DND-41 (cell line): ENCODE measurements around the gene LCN2.
A peak's percentile ranks its signal among the peaks of the same experiment; 100 is the strongest.

Experiments used
- ATAC-seq: fragments of 200-7000 bp; cut with Tn5 transposase; 3 replicates; pipeline ENCODE4 v1.9.1; 2021; ENCODE audit warnings: low read depth; ENCODE audit not compliant: insufficient read depth
- DNase-seq: peaks from one replicate; pipeline ENCODE4 v3.0.0-alpha.2; 2020
- H2AFZ ChIP-seq: 2 replicates; pipeline ENCODE4 v1.6.0; 2012; ENCODE audit warnings: low read depth, low read length
- H3K27ac ChIP-seq: 2 replicates; pipeline ENCODE4 v1.5.1; 2012; ENCODE audit warnings: low read length, inconsistent platforms
- H3K27me3 ChIP-seq: fragments of 200-600 bp; sonication (generic); 2 replicates; pipeline ENCODE4 v1.6.0; 2012; ENCODE audit warnings: low read length, mild to moderate bottlenecking, inconsistent platforms; ENCODE audit not compliant: insufficient read depth, poor library complexity
- H3K36me3 ChIP-seq: 2 replicates; pipeline ENCODE4 v1.5.1; 2012; ENCODE audit warnings: low read length, inconsistent platforms; ENCODE audit not compliant: insufficient read depth
- H3K4me1 ChIP-seq: 2 replicates; pipeline ENCODE4 v1.5.1; 2012; ENCODE audit warnings: mild to moderate bottlenecking, low read length; ENCODE audit not compliant: insufficient read depth
- H3K4me2 ChIP-seq: 2 replicates; pipeline ENCODE4 v1.6.0; 2012; ENCODE audit warnings: mild to moderate bottlenecking, moderate library complexity, low read length, inconsistent platforms; ENCODE audit not compliant: insufficient read depth
- H3K4me3 ChIP-seq, 2 experiments: fragments of 200-600 bp in 1 of 2; shearing (Covaris generic) in 1 of 2; 2 replicates each; pipeline ENCODE4 v1.5.1; 2012 to 2016; ENCODE audit warnings: inconsistent platforms in 2 of 2, low read length in 2 of 2, mild to moderate bottlenecking in 2 of 2, low read depth in 1 of 2, moderate library complexity in 1 of 2
- H3K79me2 ChIP-seq: 2 replicates; pipeline ENCODE4 v1.6.0; 2012; ENCODE audit warnings: low read length, inconsistent platforms; ENCODE audit not compliant: insufficient read depth
- H3K9ac ChIP-seq: 2 replicates; pipeline ENCODE4 v1.6.0; 2012; ENCODE audit warnings: low read depth, mild to moderate bottlenecking, inconsistent platforms, low read length, moderate library complexity
- H3K9me3 ChIP-seq: 2 replicates; pipeline ENCODE4 v1.5.1; 2012; ENCODE audit warnings: low read length, moderate library complexity, mild to moderate bottlenecking, inconsistent platforms; ENCODE audit not compliant: insufficient read depth, severe bottlenecking
- H4K20me1 ChIP-seq: 2 replicates; pipeline ENCODE4 v1.6.0; 2012; ENCODE audit warnings: low read length; ENCODE audit not compliant: insufficient read depth
- CTCF ChIP-seq: IDR thresholded peaks from 2 replicates; pipeline ENCODE4 v1.5.1; 2012; ENCODE audit warnings: borderline replicate concordance, low read length, moderate library complexity, mild to moderate bottlenecking; ENCODE audit not compliant: poor library complexity, severe bottlenecking; ENCODE audit errors: extremely low read depth
- EZH2 ChIP-seq: IDR thresholded peaks from 3 replicates; pipeline ENCODE4 v1.6.1; 2012; ENCODE audit warnings: borderline replicate concordance, low read depth, mild to moderate bottlenecking, moderate library complexity, low read length, inconsistent platforms; ENCODE audit not compliant: severe bottlenecking

Gene LCN2

DNA sequence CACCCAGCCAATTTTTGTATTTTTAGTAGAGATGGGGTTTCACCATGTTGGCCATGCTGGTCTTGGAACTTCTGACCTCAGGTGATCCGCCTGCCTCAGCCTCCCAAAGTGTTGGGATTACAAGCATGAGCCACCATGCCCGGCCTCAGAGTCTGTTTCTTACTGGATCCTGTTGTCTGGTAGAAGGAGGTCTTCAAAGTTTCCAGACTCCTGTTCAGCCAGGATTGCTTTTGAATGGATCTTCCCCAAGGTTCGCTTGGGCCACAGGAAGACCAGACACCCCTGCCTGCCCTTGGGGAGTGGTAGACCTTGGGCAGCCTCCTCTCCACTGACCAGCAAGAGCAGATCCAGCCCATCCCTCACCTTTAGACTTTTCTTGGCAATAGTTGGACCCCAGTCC lies 7.6 kb upstream of the LCN2 start:
- Histone ChIP-seq H3K4me1 (peaks cover 4% of the 10 kb centered on the region; the same call in 1 of the 2 replicates), H3K9me3 (no peaks in the 10 kb centered on the region), H3K4me2 (no peak overlapping the region), H3K27ac (no peak overlapping the region), H3K9ac (no peak overlapping the region), H3K4me3 (no peak overlapping the region), H3K79me2 (no peaks in the 10 kb centered on the region), H2AFZ (peak overlapping the region; percentile 62; the same call in 1 of the 2 replicates), H3K36me3 (no peaks in the 10 kb centered on the region), H3K27me3 (no peaks in the 10 kb centered on the region), H4K20me1 (no peaks in the 10 kb centered on the region)
- TF ChIP-seq EZH2 (no peak), CTCF (no peak)
- ATAC-seq (no peak), DNase-seq (no peak)

- DNase-seq, result peak; percentile 36
Measured at GRCh38 chr9:128142061-128142460, 7.2 kb upstream of the LCN2 start.

DNA sequence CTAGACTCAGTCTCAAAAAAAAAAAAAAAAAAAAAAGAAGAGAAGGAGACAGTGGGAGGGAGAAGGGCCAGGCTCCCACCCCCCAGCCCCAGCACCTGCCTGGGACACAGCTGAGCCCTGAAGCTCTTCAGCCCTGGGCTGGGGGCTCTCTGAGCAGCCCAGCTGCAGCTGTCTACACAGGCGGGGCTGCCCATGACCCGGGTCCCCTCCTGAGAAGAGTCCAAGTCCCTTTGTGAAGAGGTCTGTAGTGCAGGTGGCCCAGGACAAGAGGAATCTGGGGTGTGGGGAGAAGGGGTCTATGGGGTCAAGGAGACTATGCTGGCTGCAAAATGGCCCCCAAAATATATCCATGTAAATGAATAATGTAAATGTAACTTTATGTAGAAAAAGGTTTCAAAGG lies 6.7 kb upstream of the LCN2 start:
- TF ChIP-seq EZH2 (no peak), CTCF (no peak)
- peaks cover 4% of the 10 kb centered on the region; the same call in 1 of the 2 replicates for H3K4me1 ChIP-seq
- DNase-seq (no peak), ATAC-seq (no peak)
- no peak overlapping the region for H3K27ac ChIP-seq
- no peaks in the 10 kb centered on the region for H3K9me3 ChIP-seq
- H4K20me1 ChIP-seq, result no peaks in the 10 kb centered on the region
- H3K36me3 ChIP-seq, result no peaks in the 10 kb centered on the region
- no peaks in the 10 kb centered on the region for H3K27me3 ChIP-seq
- H2AFZ ChIP-seq, result no peak overlapping the region
- no peak overlapping the region for H3K4me3 ChIP-seq
- no peak overlapping the region for H3K9ac ChIP-seq
- H3K4me2 ChIP-seq, result no peak overlapping the region
- no peaks in the 10 kb centered on the region for H3K79me2 ChIP-seq

More at GRCh38 chr9:128142061-128142460, 7.2 kb upstream of the LCN2 start:
- Histone ChIP-seq H3K4me1 (peaks cover 4% of the 10 kb centered on the region; the same call in 1 of the 2 replicates), H3K9me3 (no peaks in the 10 kb centered on the region), H3K9ac (no peak overlapping the region), H3K36me3 (no peaks in the 10 kb centered on the region), H4K20me1 (no peaks in the 10 kb centered on the region), H3K4me2 (no peak overlapping the region), H2AFZ (peak overlapping the region; percentile 62), H3K4me3 (no peak overlapping the region), H3K27ac (no peak overlapping the region), H3K79me2 (no peaks in the 10 kb centered on the region), H3K27me3 (no peaks in the 10 kb centered on the region)
- ATAC-seq, result peak; percentile 76
- TF ChIP-seq EZH2 (no peak), CTCF (no peak)
